H9 (cell line): Measurements from ENCODE around the gene HIP1. TPM values are rescaled to one million over a fixed set of nuclear protein-coding genes. Genes with fewer than 3 reads are reported as not detected.

Experiments
- DNase-seq: peaks from one replicate; pipeline ENCODE4 v3.0.0-alpha.2; 2017
- H2AFZ ChIP-seq: one replicate; pipeline ENCODE4 v1.6.1; 2013; ENCODE audit warnings: mild to moderate bottlenecking, low read length, control low read depth, moderate library complexity
- H2AK5ac ChIP-seq: 2 replicates; pipeline ENCODE4 v1.6.1; 2013; ENCODE audit warnings: low read length, control low read depth, mixed read lengths; ENCODE audit not compliant: insufficient read length
- H2BK120ac ChIP-seq: one replicate; pipeline ENCODE4 v1.6.1; 2013; ENCODE audit warnings: low read depth, mild to moderate bottlenecking, low read length, control low read depth, inconsistent platforms; ENCODE audit not compliant: poor library complexity, severe bottlenecking
- H2BK12ac ChIP-seq: 2 replicates; pipeline ENCODE4 v1.6.1; 2013; ENCODE audit warnings: low read length, control low read depth, mixed read lengths, low read depth; ENCODE audit not compliant: insufficient read length
- H2BK15ac ChIP-seq: 2 replicates; pipeline ENCODE4 v1.6.1; 2013; ENCODE audit warnings: low read depth, low read length, control low read depth
- H2BK20ac ChIP-seq: one replicate; pipeline ENCODE4 v1.6.1; 2013; ENCODE audit warnings: low read depth, mild to moderate bottlenecking, low read length, control low read depth, inconsistent platforms; ENCODE audit not compliant: poor library complexity, severe bottlenecking
- H2BK5ac ChIP-seq: 2 replicates; pipeline ENCODE4 v1.6.1; 2013; ENCODE audit warnings: low read length, control low read depth, mixed read lengths; ENCODE audit not compliant: insufficient read length
- H3K14ac ChIP-seq: 2 replicates; pipeline ENCODE4 v1.6.1; 2013; ENCODE audit warnings: low read length, control low read depth; ENCODE audit not compliant: insufficient read depth
- H3K18ac ChIP-seq: 2 replicates; pipeline ENCODE4 v1.6.1; 2013; ENCODE audit warnings: low read depth, mild to moderate bottlenecking, mixed read lengths, low read length, control low read depth; ENCODE audit not compliant: insufficient read length
- H3K23ac ChIP-seq: 2 replicates; pipeline ENCODE4 v1.6.1; 2013; ENCODE audit warnings: low read length, control low read depth, mixed read lengths, low read depth; ENCODE audit not compliant: insufficient read length
- H3K23me2 ChIP-seq: 2 replicates; pipeline ENCODE4 v1.6.1; 2013; ENCODE audit warnings: low read depth, mild to moderate bottlenecking, mixed read lengths, low read length, control low read depth; ENCODE audit not compliant: insufficient read length, poor library complexity, severe bottlenecking
- H3K27ac ChIP-seq: 2 replicates; pipeline ENCODE4 v1.5.1; 2013; ENCODE audit warnings: low read length, control low read depth, mixed read lengths, low read depth; ENCODE audit not compliant: insufficient read length
- H3K27me3 ChIP-seq: 2 replicates; pipeline ENCODE4 v1.6.1; 2013; ENCODE audit warnings: low read length, control low read depth, inconsistent platforms; ENCODE audit not compliant: insufficient read depth
- H3K4ac ChIP-seq: 2 replicates; pipeline ENCODE4 v1.6.1; 2013; ENCODE audit warnings: low read depth, mild to moderate bottlenecking, control low read depth, inconsistent platforms, low read length, moderate library complexity
- H3K4me1 ChIP-seq: 2 replicates; pipeline ENCODE4 v1.6.1; 2013; ENCODE audit warnings: low read length, control low read depth, inconsistent platforms; ENCODE audit not compliant: insufficient read depth
- H3K4me2 ChIP-seq: 2 replicates; pipeline ENCODE4 v1.6.1; 2013; ENCODE audit warnings: low read length, control low read depth, mixed read lengths; ENCODE audit not compliant: insufficient read length, insufficient read depth
- H3K56ac ChIP-seq: 2 replicates; pipeline ENCODE4 v1.6.1; 2013; ENCODE audit warnings: low read depth, mild to moderate bottlenecking, mixed read lengths, low read length, control low read depth; ENCODE audit not compliant: insufficient read length
- H3K79me1 ChIP-seq: 2 replicates; pipeline ENCODE4 v1.6.1; 2013; ENCODE audit warnings: low read depth, mild to moderate bottlenecking, moderate library complexity, low read length, control low read depth, inconsistent platforms; ENCODE audit not compliant: insufficient read depth, poor library complexity, severe bottlenecking
- H3K79me2 ChIP-seq: 2 replicates; pipeline ENCODE4 v1.6.1; 2013; ENCODE audit warnings: low read length, control low read depth, inconsistent platforms; ENCODE audit not compliant: insufficient read depth
- H3K9ac ChIP-seq: 2 replicates; pipeline ENCODE4 v1.6.1; 2013; ENCODE audit warnings: low read length, control low read depth, mixed read lengths; ENCODE audit not compliant: insufficient read length; ENCODE audit errors: extremely low read depth
- H3K9me3 ChIP-seq: one replicate; pipeline ENCODE4 v1.6.1; 2013; ENCODE audit warnings: low read depth, low read length, inconsistent platforms; ENCODE audit not compliant: control insufficient read depth
- H3T11ph ChIP-seq: one replicate; pipeline ENCODE4 v1.6.1; 2013; ENCODE audit warnings: mild to moderate bottlenecking, low read length, control low read depth, inconsistent platforms
- H4K20me1 ChIP-seq: one replicate; pipeline ENCODE4 v1.6.1; 2013; ENCODE audit not compliant: control insufficient read depth, insufficient read length, insufficient read depth
- H4K5ac ChIP-seq: 2 replicates; pipeline ENCODE4 v1.6.1; 2013; ENCODE audit warnings: low read depth, mild to moderate bottlenecking, mixed read lengths, low read length, control low read depth; ENCODE audit not compliant: insufficient read length
- H4K8ac ChIP-seq: replicated peaks from 2 replicates; pipeline ENCODE4 v1.6.1; 2013; ENCODE audit warnings: low read length, control low read depth, mixed read lengths, low read depth; ENCODE audit not compliant: insufficient read length
- H4K91ac ChIP-seq: 2 replicates; pipeline ENCODE4 v1.6.1; 2013; ENCODE audit warnings: low read depth, mild to moderate bottlenecking, moderate library complexity, mixed read lengths, low read length, control low read depth; ENCODE audit not compliant: insufficient read length
- H3K27ac Mint-ChIP-seq, 3 experiments: 2 replicates in 2 of 3; 3 replicates in 1 of 3; pipeline ENCODE4 v1.8.0; 2020 to 2021; ENCODE audit warnings: mixed read lengths in 3 of 3, mild to moderate bottlenecking in 1 of 3, moderate library complexity in 1 of 3
- H3K27me3 Mint-ChIP-seq: 2 replicates; pipeline ENCODE4 v1.8.0; 2021; ENCODE audit warnings: low read depth, mild to moderate bottlenecking, moderate library complexity, mixed read lengths
- H3K36me3 Mint-ChIP-seq, 3 experiments: 2 replicates in 2 of 3; 3 replicates in 1 of 3; pipeline ENCODE4 v1.8.0; 2020 to 2021; ENCODE audit warnings: low read depth in 3 of 3, mixed read lengths in 3 of 3; ENCODE audit not compliant: insufficient read depth in 1 of 3
- H3K4me1 Mint-ChIP-seq, 2 experiments: 2 replicates each; pipeline ENCODE4 v1.8.0; 2020; ENCODE audit warnings: mixed read lengths in 2 of 2
- H3K4me3 Mint-ChIP-seq, 2 experiments: 2 replicates in 1 of 2; 3 replicates in 1 of 2; pipeline ENCODE4 v1.8.0; 2020 to 2021; ENCODE audit warnings: mild to moderate bottlenecking in 2 of 2, mixed read lengths in 2 of 2, moderate library complexity in 1 of 2
- H3K9me3 Mint-ChIP-seq, 2 experiments: 2 replicates in 1 of 2; 3 replicates in 1 of 2; pipeline ENCODE4 v1.8.0; 2020; ENCODE audit warnings: mild to moderate bottlenecking in 2 of 2, mixed read lengths in 2 of 2, moderate library complexity in 1 of 2
- WGBS: extraction: QIAGEN DNeasy Blood & Tissue Kit; methylation state at CpG from one replicate; pipeline ENCODE4 v1.1.7; 2013; ENCODE audit warnings: missing lambda C conversion rate, low lambda C conversion rate, mixed read lengths; ENCODE audit not compliant: insufficient read length; ENCODE audit errors: extremely low coverage; 5-methylcytosine and 5-hydroxymethylcytosine counted together
- total RNA-seq: library from RNA; stranded (reverse); gene quantifications from 2 replicates; pipeline ENCODE4 v1.2.1, GENCODE V29; 2021
- TF ChIP-seq, protein P1 (sequence below): fragments of 200-600 bp; sonication (generic); conservative IDR thresholded peaks from 3 replicates; pipeline ENCODE4 v1.8.0; 2021; ENCODE audit warnings: antibody characterized with exemption, mild to moderate bottlenecking

The HIP1 gene
- total RNA-seq, 1 experiment from 2014 or later: 87.5 TPM

DNA sequence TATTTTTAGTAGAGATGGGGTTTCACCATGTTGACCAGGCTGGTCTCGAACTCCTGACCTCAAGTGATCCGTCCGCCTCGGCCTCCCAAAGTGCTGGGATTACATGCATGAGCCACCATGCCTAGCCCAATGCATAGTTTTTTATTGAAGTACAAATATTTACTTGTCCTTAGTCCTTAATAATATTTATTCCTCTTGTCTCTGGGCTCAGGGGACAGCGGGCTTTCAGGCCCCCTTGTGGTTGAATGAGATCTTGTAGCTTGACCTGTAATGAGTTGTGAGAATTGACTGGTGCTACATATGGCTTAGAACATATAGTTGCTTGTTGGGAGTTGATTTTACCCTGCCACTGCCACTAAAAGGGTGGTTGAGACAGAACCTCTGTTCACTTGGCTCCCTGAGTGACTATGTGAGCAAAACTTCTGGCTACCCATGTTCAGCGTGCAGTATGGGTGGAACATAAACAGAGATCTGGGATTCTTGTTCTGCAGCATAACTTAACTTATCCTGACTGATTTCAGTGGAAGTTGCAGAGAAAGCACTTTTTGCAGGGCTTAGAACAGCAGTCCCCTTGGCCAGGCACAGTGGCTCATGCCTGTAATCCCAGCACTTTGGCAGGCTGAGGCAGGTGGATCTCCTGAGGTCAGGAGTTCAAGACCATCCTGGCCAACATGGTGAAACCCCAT lies 18.4 kb upstream of the HIP1 start:
- H3K27me3 Mint-ChIP-seq: no peaks in the 10 kb centered on the region; the same call in 1 of the 2 replicates
- no peak overlapping the region for H2BK12ac ChIP-seq
- H3K27me3 ChIP-seq: no peaks in the 10 kb centered on the region
- no peak overlapping the region for H3K4me2 ChIP-seq
- peaks cover 0 to 3% of the 10 kb centered on the region in 2 experiments; a peak in 1 of 5 replicates for H3K9me3 Mint-ChIP-seq
- H3K56ac ChIP-seq: no peak overlapping the region
- H3K79me2 ChIP-seq: no peaks in the 10 kb centered on the region
- H3K14ac ChIP-seq: no peak overlapping the region
- H2BK120ac ChIP-seq: no peak overlapping the region
- no peak overlapping the region for H4K8ac ChIP-seq
- peaks cover 3 to 5% of the 10 kb centered on the region in 2 experiments; a peak in 3 of 4 replicates for H3K4me1 Mint-ChIP-seq
- H3K23ac ChIP-seq: no peak overlapping the region
- H3K4ac ChIP-seq: no peak overlapping the region
- DNase-seq: no peak
- no peaks in the 10 kb centered on the region for H3K23me2 ChIP-seq
- TF ChIP-seq, protein P1, sequence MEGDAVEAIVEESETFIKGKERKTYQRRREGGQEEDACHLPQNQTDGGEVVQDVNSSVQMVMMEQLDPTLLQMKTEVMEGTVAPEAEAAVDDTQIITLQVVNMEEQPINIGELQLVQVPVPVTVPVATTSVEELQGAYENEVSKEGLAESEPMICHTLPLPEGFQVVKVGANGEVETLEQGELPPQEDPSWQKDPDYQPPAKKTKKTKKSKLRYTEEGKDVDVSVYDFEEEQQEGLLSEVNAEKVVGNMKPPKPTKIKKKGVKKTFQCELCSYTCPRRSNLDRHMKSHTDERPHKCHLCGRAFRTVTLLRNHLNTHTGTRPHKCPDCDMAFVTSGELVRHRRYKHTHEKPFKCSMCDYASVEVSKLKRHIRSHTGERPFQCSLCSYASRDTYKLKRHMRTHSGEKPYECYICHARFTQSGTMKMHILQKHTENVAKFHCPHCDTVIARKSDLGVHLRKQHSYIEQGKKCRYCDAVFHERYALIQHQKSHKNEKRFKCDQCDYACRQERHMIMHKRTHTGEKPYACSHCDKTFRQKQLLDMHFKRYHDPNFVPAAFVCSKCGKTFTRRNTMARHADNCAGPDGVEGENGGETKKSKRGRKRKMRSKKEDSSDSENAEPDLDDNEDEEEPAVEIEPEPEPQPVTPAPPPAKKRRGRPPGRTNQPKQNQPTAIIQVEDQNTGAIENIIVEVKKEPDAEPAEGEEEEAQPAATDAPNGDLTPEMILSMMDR: peak; percentile 71
- H3K79me1 ChIP-seq: no peaks in the 10 kb centered on the region
- no peaks in the 10 kb centered on the region for H4K20me1 ChIP-seq
- no CpG with 5 or more reads among the region's 6 CpGs for WGBS
- no peak overlapping the region for H2AK5ac ChIP-seq
- H4K91ac ChIP-seq: no peak overlapping the region
- H3K9me3 ChIP-seq: no peaks in the 10 kb centered on the region
- no peak overlapping the region for H3T11ph ChIP-seq
- no peak overlapping the region for H3K9ac ChIP-seq
- H3K4me1 ChIP-seq: no peaks in the 10 kb centered on the region
- no peak overlapping the region for H3K4me3 Mint-ChIP-seq
- no peak overlapping the region for H4K5ac ChIP-seq
- H2BK15ac ChIP-seq: no peak overlapping the region
- H2BK5ac ChIP-seq: no peak overlapping the region
- no peak overlapping the region for H3K18ac ChIP-seq
- no peak overlapping the region for H2BK20ac ChIP-seq
- H3K27ac Mint-ChIP-seq: no peak overlapping the region
- no peaks in the 10 kb centered on the region for H3K36me3 Mint-ChIP-seq
- no peak overlapping the region for H2AFZ ChIP-seq
- H3K27ac ChIP-seq: no peak overlapping the region
